Measurements from ENCODE around the gene CHRNA7.

CHRNA7 gene

GRCh38 chr15:32029862-32030781, at the start of gene CHRNA7:
CHRNA7 (plus strand) TSS chr15:32030515; CDS start chr15:32030595, 80 bp downstream.
- DNase-seq, result no peak

- no peak for DNase-seq
These were observed 44.7 kb upstream of the CHRNA7 start for GRCh38 chr15:31985607-31986006.

- DNase-seq, result no peak
These were observed 37.3 kb upstream of the CHRNA7 start for GRCh38 chr15:31993062-31993461.

- DNase-seq, result no peak
These were observed 32.6 kb upstream of the CHRNA7 start for GRCh38 chr15:31997711-31998110.

- no peak for DNase-seq
These were observed 26.8 kb upstream of the CHRNA7 start for GRCh38 chr15:32003558-32003957.

GRCh38 chr15:32004249-32004648, 26.1 kb upstream of the CHRNA7 start:
- no peak for DNase-seq

- DNase-seq, result no peak
These were observed 22.9 kb upstream of the CHRNA7 start for GRCh38 chr15:32007355-32007960.

- no peak for DNase-seq
These were observed 15.4 kb upstream of the CHRNA7 start for GRCh38 chr15:32014953-32015352.

GRCh38 chr15:32020156-32020555, 10.2 kb upstream of the CHRNA7 start:
- no peak for DNase-seq

GRCh38 chr15:32028921-32029320, 1.4 kb upstream of the CHRNA7 start:
- DNase-seq, result no peak

- DNase-seq, result no peak
These were observed 880 bp upstream of the CHRNA7 start for GRCh38 chr15:32029409-32029861.

GRCh38 chr15:32030795-32031194, 480 bp downstream of the CHRNA7 start:
- DNase-seq, result no peak

- no peak for DNase-seq
These were observed 3.0 kb downstream of the CHRNA7 start for GRCh38 chr15:32033186-32033890.

GRCh38 chr15:32034106-32034505, 3.8 kb downstream of the CHRNA7 start:
- DNase-seq, result no peak

GRCh38 chr15:32035285-32035684, 5.0 kb downstream of the CHRNA7 start:
- no peak for DNase-seq

- DNase-seq, result no peak
These were observed 6.7 kb downstream of the CHRNA7 start for GRCh38 chr15:32036971-32037370.

- DNase-seq, result no peak
These were observed 11.0 kb downstream of the CHRNA7 start for GRCh38 chr15:32041294-32041693.

- no peak for DNase-seq
These were observed 12.1 kb downstream of the CHRNA7 start for GRCh38 chr15:32042269-32042972.

GRCh38 chr15:32053719-32054118, 23.4 kb downstream of the CHRNA7 start:
- DNase-seq, result no peak

- no peak for DNase-seq
These were observed 27.6 kb downstream of the CHRNA7 start for GRCh38 chr15:32057876-32058425.

GRCh38 chr15:32060706-32061105, 30.4 kb downstream of the CHRNA7 start:
- no peak for DNase-seq

- no peak for DNase-seq
These were observed 36.8 kb downstream of the CHRNA7 start for GRCh38 chr15:32067115-32067514.

Measured in CD4-positive, alpha-beta T cell treated with Interleukin-12 subunit alpha and Interleukin-12 subunit beta, for 1 hour (primary cell).